ENCODE data around the gene UBE2J2.
A peak's percentile ranks its signal among the peaks of the same experiment; 100 is the strongest.

- TF ChIP-seq, protein P1, sequence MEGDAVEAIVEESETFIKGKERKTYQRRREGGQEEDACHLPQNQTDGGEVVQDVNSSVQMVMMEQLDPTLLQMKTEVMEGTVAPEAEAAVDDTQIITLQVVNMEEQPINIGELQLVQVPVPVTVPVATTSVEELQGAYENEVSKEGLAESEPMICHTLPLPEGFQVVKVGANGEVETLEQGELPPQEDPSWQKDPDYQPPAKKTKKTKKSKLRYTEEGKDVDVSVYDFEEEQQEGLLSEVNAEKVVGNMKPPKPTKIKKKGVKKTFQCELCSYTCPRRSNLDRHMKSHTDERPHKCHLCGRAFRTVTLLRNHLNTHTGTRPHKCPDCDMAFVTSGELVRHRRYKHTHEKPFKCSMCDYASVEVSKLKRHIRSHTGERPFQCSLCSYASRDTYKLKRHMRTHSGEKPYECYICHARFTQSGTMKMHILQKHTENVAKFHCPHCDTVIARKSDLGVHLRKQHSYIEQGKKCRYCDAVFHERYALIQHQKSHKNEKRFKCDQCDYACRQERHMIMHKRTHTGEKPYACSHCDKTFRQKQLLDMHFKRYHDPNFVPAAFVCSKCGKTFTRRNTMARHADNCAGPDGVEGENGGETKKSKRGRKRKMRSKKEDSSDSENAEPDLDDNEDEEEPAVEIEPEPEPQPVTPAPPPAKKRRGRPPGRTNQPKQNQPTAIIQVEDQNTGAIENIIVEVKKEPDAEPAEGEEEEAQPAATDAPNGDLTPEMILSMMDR (conservative IDR thresholded peaks at IDR 0.05): peak; percentile 62
- no peak for TF ChIP-seq EZH2 (IDR thresholded peaks at IDR 0.05; ENCODE audit: low read depth)
Measured at GRCh38 chr1:1299686-1300351, 26.2 kb upstream of the UBE2J2 start.

Measured in PC-9 (cell line).